ENCODE data around the gene PPP1R15A. TPM values are rescaled to one million over a fixed set of nuclear protein-coding genes. Genes with fewer than 3 reads are reported as not detected.
"Not testable (repeated sequence)": the region's sequence is repeated elsewhere in the genome, so short reads cannot be mapped to it uniquely, and the experiment has no call there.

PPP1R15A gene
- total RNA-seq, 1 donor from 2014 or later: 57.5 TPM

DNA sequence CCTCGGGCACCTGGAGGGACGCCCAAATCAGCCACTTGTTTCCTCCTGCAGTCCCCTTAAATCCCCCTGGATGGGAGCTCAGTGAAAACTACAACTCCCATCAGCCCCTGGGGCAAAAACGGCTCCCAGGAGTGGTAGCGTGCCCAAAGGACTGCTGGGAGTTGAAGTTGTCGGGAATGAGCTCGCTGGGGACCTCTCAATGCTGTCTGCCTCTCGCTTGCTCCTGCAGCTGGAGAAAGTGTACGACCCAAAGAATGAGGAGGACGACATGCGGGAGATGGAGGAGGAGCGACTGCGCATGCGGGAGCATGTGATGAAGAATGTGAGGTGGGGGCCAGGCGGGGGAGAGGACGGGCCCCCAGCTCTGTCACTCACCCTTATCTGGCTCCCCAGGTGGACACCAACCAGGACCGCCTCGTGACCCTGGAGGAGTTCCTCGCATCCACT, 46.6 kb downstream of the PPP1R15A start:
- DNase-seq (ENCODE audit: extremely low spot score, unreplicated experiment): no peak
- Mint-ChIP-seq H3K27me3 (no peaks in the 10 kb centered on the region), H3K9me3 (no peaks in the 10 kb centered on the region), H3K4me1 (ENCODE audit: unreplicated experiment) (no peaks in the 10 kb centered on the region), H3K27ac (no peak overlapping the region), H3K36me3 (peaks cover 16% of the 10 kb centered on the region), H3K4me3 (no peak overlapping the region)
- TF ChIP-seq CTCF (conservative IDR thresholded peaks at IDR 0.05): no peak

- not testable (repeated sequence) for H3K27me3 Mint-ChIP-seq; DNase-seq (ENCODE audit: extremely low spot score, unreplicated experiment); H3K4me1 Mint-ChIP-seq (ENCODE audit: unreplicated experiment); H3K9me3 Mint-ChIP-seq; H3K27ac Mint-ChIP-seq; H3K4me3 Mint-ChIP-seq
- H3K36me3 Mint-ChIP-seq: peaks cover 14% of the 10 kb centered on the region
These were observed 47.0 kb downstream of the PPP1R15A start for GRCh38 chr19:48919271-48919670.

- Mint-ChIP-seq H3K27ac (no peak overlapping the region), H3K9me3 (no peaks in the 10 kb centered on the region), H3K4me1 (ENCODE audit: unreplicated experiment) (no peaks in the 10 kb centered on the region), H3K36me3 (peaks cover 8% of the 10 kb centered on the region), H3K27me3 (no peaks in the 10 kb centered on the region), H3K4me3 (no peak overlapping the region)
- no peak for TF ChIP-seq CTCF (conservative IDR thresholded peaks at IDR 0.05)
- DNase-seq (ENCODE audit: extremely low spot score, unreplicated experiment): no peak
These were observed 48.7 kb downstream of the PPP1R15A start for GRCh38 chr19:48920949-48921348.

DNA sequence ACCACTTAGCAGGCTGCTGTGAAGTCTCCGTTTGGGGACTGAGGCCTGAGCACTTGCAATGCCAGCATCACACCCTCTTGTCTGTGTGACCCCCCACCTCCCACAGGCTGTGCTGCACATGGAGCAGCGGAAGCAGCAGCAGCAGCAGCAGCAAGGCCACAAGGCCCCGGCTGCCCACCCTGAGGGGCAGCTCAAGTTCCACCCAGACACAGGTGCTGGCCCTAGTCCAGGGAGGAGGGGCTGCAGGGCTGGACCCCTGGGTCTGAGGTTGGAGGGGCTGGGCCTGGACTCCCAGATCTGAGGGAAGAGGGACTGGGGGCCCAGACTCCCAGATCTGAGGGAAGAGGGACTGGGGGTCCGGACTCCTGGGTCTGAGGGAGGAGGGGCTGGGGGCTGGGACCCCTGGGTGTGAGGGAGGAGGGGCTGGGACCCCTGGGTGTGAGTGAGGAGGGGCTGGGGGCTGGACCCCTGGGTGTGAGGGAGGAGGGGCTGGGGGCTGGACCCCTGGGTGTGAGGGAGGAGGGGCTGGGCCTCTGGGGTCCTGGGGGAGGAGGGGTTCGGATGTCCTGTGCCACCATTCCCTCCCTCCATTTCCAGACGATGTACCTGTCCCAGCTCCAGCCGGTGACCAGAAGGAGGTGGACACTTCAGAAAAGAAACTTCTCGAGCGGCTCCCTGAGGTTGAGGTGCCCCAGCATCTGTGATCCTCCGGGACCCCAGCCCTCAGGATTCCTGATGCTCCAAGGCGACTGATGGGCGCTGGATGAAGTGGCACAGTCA, 49.7 kb downstream of the PPP1R15A start:
- H3K27ac Mint-ChIP-seq: no peak overlapping the region
- no peak for TF ChIP-seq CTCF (conservative IDR thresholded peaks at IDR 0.05)
- no peaks in the 10 kb centered on the region for H3K4me1 Mint-ChIP-seq (ENCODE audit: unreplicated experiment)
- no peaks in the 10 kb centered on the region for H3K27me3 Mint-ChIP-seq
- H3K36me3 Mint-ChIP-seq: peaks cover 6% of the 10 kb centered on the region
- H3K4me3 Mint-ChIP-seq: no peak overlapping the region
- DNase-seq (ENCODE audit: extremely low spot score, unreplicated experiment): no peak
- no peaks in the 10 kb centered on the region for H3K9me3 Mint-ChIP-seq

DNA sequence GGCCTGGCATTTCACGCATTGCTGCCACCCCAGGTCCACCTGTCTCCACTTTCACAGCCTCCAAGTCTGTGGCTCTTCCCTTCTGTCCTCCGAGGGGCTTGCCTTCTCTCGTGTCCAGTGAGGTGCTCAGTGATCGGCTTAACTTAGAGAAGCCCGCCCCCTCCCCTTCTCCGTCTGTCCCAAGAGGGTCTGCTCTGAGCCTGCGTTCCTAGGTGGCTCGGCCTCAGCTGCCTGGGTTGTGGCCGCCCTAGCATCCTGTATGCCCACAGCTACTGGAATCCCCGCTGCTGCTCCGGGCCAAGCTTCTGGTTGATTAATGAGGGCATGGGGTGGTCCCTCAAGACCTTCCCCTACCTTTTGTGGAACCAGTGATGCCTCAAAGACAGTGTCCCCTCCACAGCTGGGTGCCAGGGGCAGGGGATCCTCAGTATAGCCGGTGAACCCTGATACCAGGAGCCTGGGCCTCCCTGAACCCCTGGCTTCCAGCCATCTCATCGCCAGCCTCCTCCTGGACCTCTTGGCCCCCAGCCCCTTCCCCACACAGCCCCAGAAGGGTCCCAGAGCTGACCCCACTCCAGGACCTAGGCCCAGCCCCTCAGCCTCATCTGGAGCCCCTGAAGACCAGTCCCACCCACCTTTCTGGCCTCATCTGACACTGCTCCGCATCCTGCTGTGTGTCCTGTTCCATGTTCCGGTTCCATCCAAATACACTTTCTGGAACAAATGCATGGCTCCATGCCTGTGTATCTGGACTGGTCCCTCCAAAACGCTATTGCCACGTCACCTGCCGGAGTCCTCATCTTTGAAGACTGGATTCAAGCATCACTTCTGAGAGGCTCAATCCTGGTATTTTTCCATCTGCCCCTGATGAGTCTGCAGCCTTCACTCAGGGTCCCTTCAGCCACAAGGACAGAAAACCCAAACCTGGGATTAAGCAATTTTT, 50.6 kb downstream of the PPP1R15A start:
- Mint-ChIP-seq H3K27ac (no peak overlapping the region), H3K27me3 (no peaks in the 10 kb centered on the region), H3K4me1 (ENCODE audit: unreplicated experiment) (no peaks in the 10 kb centered on the region), H3K36me3 (peaks cover 6% of the 10 kb centered on the region), H3K9me3 (no peaks in the 10 kb centered on the region), H3K4me3 (no peak overlapping the region)
- DNase-seq (ENCODE audit: extremely low spot score, unreplicated experiment): no peak
- TF ChIP-seq CTCF (conservative IDR thresholded peaks at IDR 0.05): no peak

All from type B pancreatic cell (in vitro differentiated cells).